MM.1S (cell line): ENCODE data around the gene MYZAP.

Experiments used
- DNase-seq: peaks from one replicate; pipeline ENCODE4 v3.0.0-alpha.2; 2015
- H2AFZ ChIP-seq: fragments of 300-600 bp; sonication (generic); 2 replicates; pipeline ENCODE4 v1.6.0; 2016; ENCODE audit warnings: antibody characterized with exemption, low read length
- H3F3A ChIP-seq: fragments of 300-600 bp; sonication (generic); 2 replicates; pipeline ENCODE4 v1.6.1; 2016; ENCODE audit warnings: mild to moderate bottlenecking, antibody characterized with exemption, low read length, moderate library complexity, mixed read lengths; ENCODE audit not compliant: insufficient read depth
- H3K27ac ChIP-seq: fragments of 300-600 bp; sonication (generic); 2 replicates; pipeline ENCODE4 v1.5.1; 2016; ENCODE audit warnings: mild to moderate bottlenecking, low read length
- H3K27me3 ChIP-seq: fragments of 300-600 bp; sonication (generic); replicated peaks from 2 replicates; pipeline ENCODE4 v1.6.0; 2016; ENCODE audit warnings: low read length; ENCODE audit not compliant: insufficient read depth
- H3K36me3 ChIP-seq: fragments of 300-600 bp; sonication (generic); replicated peaks from 2 replicates; pipeline ENCODE4 v1.6.1; 2016; ENCODE audit warnings: mild to moderate bottlenecking, low read length, mixed read lengths; ENCODE audit not compliant: insufficient read depth
- H3K4me1 ChIP-seq: fragments of 300-600 bp; sonication (generic); 2 replicates; pipeline ENCODE4 v1.6.1; 2016; ENCODE audit warnings: low read length, mixed read lengths
- H3K4me2 ChIP-seq: fragments of 300-600 bp; sonication (generic); 2 replicates; pipeline ENCODE4 v1.6.0; 2016; ENCODE audit warnings: low read depth, low read length
- H3K4me3 ChIP-seq: fragments of 300-600 bp; sonication (generic); 2 replicates; pipeline ENCODE4 v1.5.1; 2016; ENCODE audit warnings: low read length, mixed read lengths
- H3K79me2 ChIP-seq: fragments of 300-600 bp; sonication (generic); 2 replicates; pipeline ENCODE4 v1.6.1; 2016; ENCODE audit warnings: mixed run types, low read length, mixed read lengths
- H3K9ac ChIP-seq: fragments of 300-600 bp; sonication (generic); 2 replicates; pipeline ENCODE4 v1.6.1; 2016; ENCODE audit warnings: low read length, mixed read lengths
- H3K9me2 ChIP-seq: fragments of 300-600 bp; sonication (generic); replicated peaks from 2 replicates; pipeline ENCODE4 v1.6.1; 2016; ENCODE audit warnings: mild to moderate bottlenecking, low read length, mixed read lengths; ENCODE audit not compliant: insufficient read depth
- H3K9me3 ChIP-seq: fragments of 300-600 bp; sonication (generic); replicated peaks from 2 replicates; pipeline ENCODE4 v1.6.1; 2016; ENCODE audit warnings: mild to moderate bottlenecking, low read length, mixed read lengths; ENCODE audit not compliant: insufficient read depth
- H4K20me1 ChIP-seq: fragments of 300-600 bp; sonication (generic); 2 replicates; pipeline ENCODE4 v1.6.1; 2016; ENCODE audit warnings: mild to moderate bottlenecking, low read length, moderate library complexity, mixed read lengths; ENCODE audit not compliant: insufficient read depth
- CTCF ChIP-seq: fragments of 300-600 bp; sonication (generic); IDR thresholded peaks from 2 replicates; pipeline ENCODE4 v1.5.1; 2016; ENCODE audit warnings: antibody characterized with exemption, low read length, mixed read lengths
- EZH2 ChIP-seq: fragments of 300-600 bp; sonication (generic); optimal IDR thresholded peaks from 2 replicates; pipeline ENCODE3; 2017; ENCODE audit warnings: low read depth, mild to moderate bottlenecking, antibody characterized with exemption, low read length, mixed read lengths
- EZH2phosphoT487 ChIP-seq: fragments of 300-600 bp; sonication (generic); IDR thresholded peaks from 2 replicates; pipeline ENCODE4 v1.6.1; 2018; ENCODE audit warnings: antibody characterized with exemption, low read length

MYZAP gene

GRCh38 chr15:57582090-57582489 lies 9.6 kb upstream of the MYZAP start:
- H3F3A ChIP-seq = no peaks in the 10 kb centered on the region
- TF ChIP-seq EZH2 (no peak), CTCF (no peak), EZH2phosphoT487 (no peak)
- no peaks in the 10 kb centered on the region for H3K27me3 ChIP-seq
- no peak overlapping the region for H3K27ac ChIP-seq
- DNase-seq = no peak
- H3K4me3 ChIP-seq = no peak overlapping the region
- no peaks in the 10 kb centered on the region for H3K36me3 ChIP-seq
- H3K4me1 ChIP-seq = no peaks in the 10 kb centered on the region
- H2AFZ ChIP-seq = no peak overlapping the region
- no peaks in the 10 kb centered on the region for H3K79me2 ChIP-seq
- H3K9me2 ChIP-seq = no peaks in the 10 kb centered on the region
- H3K9ac ChIP-seq = no peak overlapping the region
- H4K20me1 ChIP-seq = no peaks in the 10 kb centered on the region
- H3K4me2 ChIP-seq = no peak overlapping the region
- no peaks in the 10 kb centered on the region for H3K9me3 ChIP-seq

GRCh38 chr15:57583282-57583681 lies 8.4 kb upstream of the MYZAP start:
- Histone ChIP-seq H3F3A (no peaks in the 10 kb centered on the region), H3K4me3 (no peak overlapping the region), H3K9me3 (no peaks in the 10 kb centered on the region), H3K4me2 (no peak overlapping the region), H3K27ac (no peak overlapping the region), H3K79me2 (no peaks in the 10 kb centered on the region), H3K9me2 (no peaks in the 10 kb centered on the region), H4K20me1 (no peaks in the 10 kb centered on the region), H3K9ac (no peak overlapping the region), H3K27me3 (no peaks in the 10 kb centered on the region), H3K36me3 (no peaks in the 10 kb centered on the region), H2AFZ (no peak overlapping the region), H3K4me1 (no peaks in the 10 kb centered on the region)
- no peak for DNase-seq
- TF ChIP-seq EZH2phosphoT487 = no peak
- no peak for TF ChIP-seq CTCF
- TF ChIP-seq EZH2 = no peak

- Histone ChIP-seq H2AFZ (no peak overlapping the region), H3F3A (no peaks in the 10 kb centered on the region), H3K27ac (no peak overlapping the region), H3K9me2 (no peaks in the 10 kb centered on the region), H3K79me2 (no peaks in the 10 kb centered on the region), H4K20me1 (no peaks in the 10 kb centered on the region), H3K36me3 (no peaks in the 10 kb centered on the region), H3K9ac (no peak overlapping the region), H3K27me3 (no peaks in the 10 kb centered on the region), H3K4me1 (no peaks in the 10 kb centered on the region), H3K9me3 (no peaks in the 10 kb centered on the region), H3K4me2 (no peak overlapping the region), H3K4me3 (no peak overlapping the region)
- no peak for TF ChIP-seq EZH2
- TF ChIP-seq EZH2phosphoT487 = no peak
- TF ChIP-seq CTCF = no peak
- DNase-seq = no peak
These were observed 8.0 kb upstream of the MYZAP start for GRCh38 chr15:57583720-57584119.
